ENCODE data around the gene RABEP2.
A peak's percentile ranks its signal among the peaks of the same experiment; 100 is the strongest.
"Not testable (repeated sequence)": the region's sequence is repeated elsewhere in the genome, so short reads cannot be mapped to it uniquely, and the experiment has no call there.

The RABEP2 gene

DNA sequence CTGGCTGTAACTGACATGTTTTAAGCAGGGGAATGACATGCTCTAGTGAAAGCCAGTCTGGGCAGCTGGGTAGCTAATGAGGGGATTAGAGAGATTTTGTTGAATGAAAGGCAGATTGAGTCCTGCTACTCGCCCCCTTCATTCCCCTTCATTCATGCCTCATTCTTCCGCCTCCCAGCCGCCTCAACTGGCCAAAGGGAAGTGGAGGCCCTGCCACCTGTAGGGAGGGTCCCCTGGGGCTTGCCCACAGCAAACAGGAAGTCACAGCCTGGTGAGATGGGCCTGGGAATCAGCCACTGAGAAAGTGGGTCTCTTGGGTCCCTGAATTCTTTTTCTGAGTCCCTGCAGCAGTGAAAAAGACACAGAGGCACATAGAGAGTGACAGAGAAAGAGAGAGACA is 5.6 kb upstream of the RABEP2 start:
- Histone ChIP-seq H3K4me1 (ENCODE audit: control insufficient read depth, low read length) (peaks cover 63% of the 10 kb centered on the region), H3K27me3 (ENCODE audit: control insufficient read depth, low read length) (no peaks in the 10 kb centered on the region), H3K79me2 (ENCODE audit: control insufficient read depth, low read length) (peaks cover 38% of the 10 kb centered on the region), H4K20me1 (ENCODE audit: control insufficient read depth, insufficient read depth, low read depth, low read length) (no peaks in the 10 kb centered on the region), H3K27ac (ENCODE audit: low read depth, low read length) (peak overlapping the region; percentile 99), H3K4me2 (ENCODE audit: low read length) (peak overlapping the region; percentile 96), H3F3A (ENCODE audit: control insufficient read depth, insufficient read depth) (peaks cover 40% of the 10 kb centered on the region), H3K36me3 (ENCODE audit: control insufficient read depth, low read length) (peaks cover 43% of the 10 kb centered on the region), H3K9me2 (replicated peaks; ENCODE audit: control insufficient read depth, low read length) (no peaks in the 10 kb centered on the region), H3K4me3 (ENCODE audit: low read length) (peak overlapping the region; percentile 97), H3K9me3 (ENCODE audit: control insufficient read depth, insufficient read depth, low read length) (no peaks in the 10 kb centered on the region)
- TF ChIP-seq EZH2phosphoT487 (IDR thresholded peaks at IDR 0.05; ENCODE audit: borderline replicate concordance, low read length), result no peak
- TF ChIP-seq, protein P1, sequence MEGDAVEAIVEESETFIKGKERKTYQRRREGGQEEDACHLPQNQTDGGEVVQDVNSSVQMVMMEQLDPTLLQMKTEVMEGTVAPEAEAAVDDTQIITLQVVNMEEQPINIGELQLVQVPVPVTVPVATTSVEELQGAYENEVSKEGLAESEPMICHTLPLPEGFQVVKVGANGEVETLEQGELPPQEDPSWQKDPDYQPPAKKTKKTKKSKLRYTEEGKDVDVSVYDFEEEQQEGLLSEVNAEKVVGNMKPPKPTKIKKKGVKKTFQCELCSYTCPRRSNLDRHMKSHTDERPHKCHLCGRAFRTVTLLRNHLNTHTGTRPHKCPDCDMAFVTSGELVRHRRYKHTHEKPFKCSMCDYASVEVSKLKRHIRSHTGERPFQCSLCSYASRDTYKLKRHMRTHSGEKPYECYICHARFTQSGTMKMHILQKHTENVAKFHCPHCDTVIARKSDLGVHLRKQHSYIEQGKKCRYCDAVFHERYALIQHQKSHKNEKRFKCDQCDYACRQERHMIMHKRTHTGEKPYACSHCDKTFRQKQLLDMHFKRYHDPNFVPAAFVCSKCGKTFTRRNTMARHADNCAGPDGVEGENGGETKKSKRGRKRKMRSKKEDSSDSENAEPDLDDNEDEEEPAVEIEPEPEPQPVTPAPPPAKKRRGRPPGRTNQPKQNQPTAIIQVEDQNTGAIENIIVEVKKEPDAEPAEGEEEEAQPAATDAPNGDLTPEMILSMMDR (IDR thresholded peaks at IDR 0.05; ENCODE audit: low read depth, low read length, poor library complexity, severe bottlenecking), result no peak

DNA sequence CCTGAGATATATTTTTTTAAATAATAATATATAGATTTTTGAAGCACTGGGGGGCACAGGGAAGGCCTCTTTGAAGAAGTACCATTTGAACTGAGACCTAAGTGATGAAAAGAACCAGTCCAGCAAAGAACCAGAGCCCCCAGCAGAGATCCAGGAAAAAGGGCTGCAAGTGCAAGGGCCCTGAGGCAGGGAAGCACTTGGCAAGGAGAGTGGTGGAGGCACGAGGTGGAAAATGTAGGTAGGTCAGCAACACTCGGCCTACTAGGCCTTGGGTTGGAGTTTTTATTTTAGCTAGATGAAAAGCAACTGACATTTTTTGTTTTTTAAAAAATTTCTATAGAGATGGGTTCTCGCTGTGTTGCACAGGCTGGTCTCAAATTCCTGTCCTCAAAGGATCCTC is 5.2 kb upstream of the RABEP2 start:
- Histone ChIP-seq H3K36me3 (ENCODE audit: control insufficient read depth, low read length) (peaks cover 43% of the 10 kb centered on the region), H3K27ac (ENCODE audit: low read depth, low read length) (peak overlapping the region; percentile 99), H4K20me1 (ENCODE audit: control insufficient read depth, insufficient read depth, low read depth, low read length) (no peaks in the 10 kb centered on the region), H3K4me3 (ENCODE audit: low read length) (peak overlapping the region; percentile 97), H3K27me3 (ENCODE audit: control insufficient read depth, low read length) (no peaks in the 10 kb centered on the region), H3K9me2 (replicated peaks; ENCODE audit: control insufficient read depth, low read length) (no peaks in the 10 kb centered on the region), H3K9me3 (ENCODE audit: control insufficient read depth, insufficient read depth, low read length) (no peaks in the 10 kb centered on the region), H3K4me2 (ENCODE audit: low read length) (peak overlapping the region; percentile 96), H3K79me2 (ENCODE audit: control insufficient read depth, low read length) (peaks cover 36% of the 10 kb centered on the region), H3F3A (ENCODE audit: control insufficient read depth, insufficient read depth) (peaks cover 37% of the 10 kb centered on the region), H3K4me1 (ENCODE audit: control insufficient read depth, low read length) (peaks cover 62% of the 10 kb centered on the region)
- no peak for TF ChIP-seq EZH2phosphoT487 (IDR thresholded peaks at IDR 0.05; ENCODE audit: borderline replicate concordance, low read length)
- TF ChIP-seq, protein P1 (IDR thresholded peaks at IDR 0.05; ENCODE audit: low read depth, low read length, poor library complexity, severe bottlenecking), result no peak

DNA sequence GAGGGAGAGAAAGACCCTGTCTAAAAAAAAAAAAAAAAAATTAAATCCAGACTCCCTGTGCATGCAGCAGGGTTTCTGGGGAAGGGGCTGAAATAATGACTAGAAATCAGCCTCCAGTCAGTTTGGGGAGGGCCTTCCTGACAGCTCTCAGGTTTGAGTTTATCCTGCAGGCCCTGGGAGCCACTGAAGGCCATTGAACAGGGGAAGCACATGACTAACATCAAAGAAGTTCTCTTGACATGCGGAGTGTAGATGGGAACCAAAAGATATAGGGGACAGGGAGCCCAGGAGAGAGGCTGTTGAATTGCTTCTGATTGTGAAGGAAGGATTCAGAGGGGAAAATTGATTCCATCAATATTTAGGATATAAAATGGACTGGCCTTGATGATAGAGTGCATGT is 2.8 kb upstream of the RABEP2 start:
- 0 out of 2 replicates have a peak overlapping the region, but pooled peaks have one; percentile 0 for H3K27ac ChIP-seq (ENCODE audit: low read depth, low read length)
- peaks cover 34% of the 10 kb centered on the region for H3K36me3 ChIP-seq (ENCODE audit: control insufficient read depth, low read length)
- H3K4me3 ChIP-seq (ENCODE audit: low read length), result no peak overlapping the region
- H3K9me3 ChIP-seq (ENCODE audit: control insufficient read depth, insufficient read depth, low read length), result no peaks in the 10 kb centered on the region
- no peaks in the 10 kb centered on the region for H3K9me2 ChIP-seq (replicated peaks; ENCODE audit: control insufficient read depth, low read length)
- peaks cover 47% of the 10 kb centered on the region for H3F3A ChIP-seq (ENCODE audit: control insufficient read depth, insufficient read depth)
- no peaks in the 10 kb centered on the region for H3K27me3 ChIP-seq (ENCODE audit: control insufficient read depth, low read length)
- H3K79me2 ChIP-seq (ENCODE audit: control insufficient read depth, low read length), result peaks cover 18% of the 10 kb centered on the region
- peaks cover 62% of the 10 kb centered on the region for H3K4me1 ChIP-seq (ENCODE audit: control insufficient read depth, low read length)
- H4K20me1 ChIP-seq (ENCODE audit: control insufficient read depth, insufficient read depth, low read depth, low read length), result no peaks in the 10 kb centered on the region
- TF ChIP-seq, protein P1 (IDR thresholded peaks at IDR 0.05; ENCODE audit: low read depth, low read length, poor library complexity, severe bottlenecking), result no peak
- TF ChIP-seq EZH2phosphoT487 (IDR thresholded peaks at IDR 0.05; ENCODE audit: borderline replicate concordance, low read length), result no peak
- no peak overlapping the region for H3K4me2 ChIP-seq (ENCODE audit: low read length)

DNA sequence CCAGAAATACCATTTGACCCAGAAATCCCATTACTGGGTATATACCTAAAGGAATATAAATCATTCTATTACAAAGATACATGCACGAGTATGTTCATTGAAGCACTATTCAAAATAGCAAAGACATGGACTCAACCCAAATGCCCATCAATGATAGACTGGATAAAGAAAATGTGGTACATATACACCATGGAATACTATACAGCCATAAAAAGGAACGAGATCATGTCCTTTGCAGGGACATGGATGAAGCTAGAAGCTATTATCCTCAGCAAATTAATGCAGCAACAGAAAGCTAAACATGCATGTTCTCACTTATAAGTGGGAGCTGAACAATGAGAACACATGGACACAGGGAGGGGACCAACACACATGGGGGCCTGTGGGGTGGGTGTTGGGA is 1.2 kb upstream of the RABEP2 start:
- not testable (repeated sequence) for H4K20me1 ChIP-seq (ENCODE audit: control insufficient read depth, insufficient read depth, low read depth, low read length); H3K27me3 ChIP-seq (ENCODE audit: control insufficient read depth, low read length); H3K9me2 ChIP-seq (replicated peaks; ENCODE audit: control insufficient read depth, low read length); H3K9me3 ChIP-seq (ENCODE audit: control insufficient read depth, insufficient read depth, low read length)
- Histone ChIP-seq H3K4me1 (ENCODE audit: control insufficient read depth, low read length) (peaks cover 66% of the 10 kb centered on the region), H3K27ac (ENCODE audit: low read depth, low read length) (peak overlapping the region; percentile 99), H3K4me2 (ENCODE audit: low read length) (peak overlapping the region; percentile 98), H3K36me3 (ENCODE audit: control insufficient read depth, low read length) (peaks cover 39% of the 10 kb centered on the region), H3K79me2 (ENCODE audit: control insufficient read depth, low read length) (peaks cover 21% of the 10 kb centered on the region), H3F3A (ENCODE audit: control insufficient read depth, insufficient read depth) (peaks cover 48% of the 10 kb centered on the region), H3K4me3 (ENCODE audit: low read length) (peak overlapping the region; percentile 94)
